A549 treated with CpdA at 1 μM for 4 hours (cell line): ENCODE results near the gene MPC1L. TPM values are rescaled to one million over a fixed set of nuclear protein-coding genes. Genes with fewer than 3 reads are reported as not detected.

Experiments used
- total RNA-seq: library from RNA; stranded (reverse); fragments of 200-300 nt; extraction: Qiagen RNA extraction; gene quantifications from 5 replicates; pipeline ENCODE4 v1.2.3, GENCODE V29; 2022; ENCODE audit warnings: low read depth

Gene MPC1L
- total RNA-seq = not detected in 5 replicates

DNA sequence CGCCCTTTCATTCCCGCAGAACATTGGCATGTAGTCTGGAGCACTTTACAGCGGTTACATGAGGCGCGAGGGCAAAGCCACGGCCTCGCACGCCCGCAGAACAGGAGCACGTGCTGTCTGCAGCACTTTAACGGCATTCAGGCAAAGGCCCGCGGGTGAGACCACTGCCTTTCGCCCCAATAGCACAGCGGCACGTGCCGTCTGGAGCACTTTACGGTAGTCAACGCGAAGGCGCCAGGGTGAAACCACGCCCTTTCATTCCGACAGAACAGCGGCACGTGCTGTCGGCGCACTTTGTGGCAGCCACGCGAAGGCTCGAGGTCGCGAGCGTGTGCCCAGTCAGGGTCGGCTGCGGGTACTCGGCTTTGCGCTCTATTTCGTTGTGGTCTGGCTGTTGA, at the start of gene MPC1L:
Gene MPC1L, plus strand, starts transcription at position 290 of the 398 bp plus-strand sequence. CDS start 138 bp downstream, outside the sequence.

DNA sequence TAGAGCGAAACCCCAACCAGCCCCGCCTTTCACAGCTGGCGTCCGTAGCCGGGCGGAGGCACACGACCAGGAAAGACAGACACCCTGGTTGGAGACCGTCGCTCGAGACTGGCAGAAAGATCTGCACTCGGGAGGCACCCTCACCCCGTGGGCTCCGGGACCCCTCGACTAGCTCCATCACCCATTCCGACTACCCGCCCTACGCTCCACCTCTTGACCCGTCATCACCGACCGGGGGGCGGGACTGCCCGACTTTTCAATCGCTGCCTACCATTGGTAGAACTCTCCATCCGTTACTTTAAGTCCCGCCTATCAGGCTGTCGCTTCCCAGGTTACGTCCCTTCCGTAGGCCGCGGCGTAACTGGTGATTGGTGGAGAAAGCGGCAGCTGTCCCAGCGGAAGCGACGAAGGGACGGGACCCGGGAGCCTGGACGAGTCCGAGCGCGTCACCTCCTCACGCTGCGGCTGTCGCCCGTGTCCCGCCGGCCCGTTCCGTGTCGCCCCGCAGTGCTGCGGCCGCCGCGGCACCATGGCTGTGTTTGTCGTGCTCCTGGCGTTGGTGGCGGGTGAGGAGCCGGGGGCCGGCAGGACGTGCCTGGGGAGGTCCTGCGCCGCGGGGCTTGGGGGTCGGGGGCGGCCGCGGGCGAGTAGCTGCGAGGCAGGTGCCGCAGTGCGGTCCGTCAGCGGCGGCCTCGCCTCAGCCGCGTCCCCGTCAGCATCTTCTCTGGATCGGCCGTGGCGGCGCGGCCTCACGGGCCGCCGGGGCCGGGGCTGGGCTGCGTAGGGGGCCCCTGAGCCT, 42.5 kb upstream of the MPC1L start, which contains the start of gene ATP6AP2:
Gene ATP6AP2, plus strand, starts transcription at position 434 of the 799 bp plus-strand sequence. Its CDS starts 96 bp downstream, at position 530.

GRCh38 chrX:40647307-40648197, 24.3 kb downstream of the MPC1L start, which contains the start of gene CXorf38:
CXorf38 (minus strand) TSS chrX:40647561; CDS start chrX:40647520, 41 bp downstream.

Other genes starting within 250 kb of the MPC1L start
- gene ATP6AP2, start 42.5 kb upstream of the MPC1L start, total RNA-seq = 124 to 149 TPM (median 138 TPM) in 5 replicates
- 8.0 to 11.2 TPM (median 10.6 TPM) in 5 replicates for gene CXorf38, start 24.1 kb downstream of the MPC1L start, total RNA-seq
- gene MED14, start 112.1 kb downstream of the MPC1L start, total RNA-seq = 22.4 to 24.9 TPM (median 23.0 TPM) in 5 replicates